Subcutaneous abdominal adipose tissue (tissue), 5 donors: ENCODE measurements around the gene LARGE1.

ENCODE experiments used
- H3K27ac ChIP-seq: one replicate; pipeline ENCODE4 v1.7.0; 2013; ENCODE audit warnings: low read depth, mild to moderate bottlenecking, inconsistent platforms, low read length, moderate library complexity
- H3K27me3 ChIP-seq, 5 donors: one replicate each; pipeline ENCODE4 v1.7.0; 2013; ENCODE audit warnings: low read length in 5 of 5, inconsistent platforms in 1 of 5; ENCODE audit not compliant: control insufficient read depth in 5 of 5, insufficient read depth in 4 of 5
- H3K36me3 ChIP-seq, 5 donors: one replicate each; pipeline ENCODE4 v1.7.0; 2013; ENCODE audit warnings: low read length in 5 of 5; ENCODE audit not compliant: control insufficient read depth in 5 of 5, insufficient read depth in 5 of 5
- H3K4me1 ChIP-seq, 5 donors: one replicate each; pipeline ENCODE4 v1.7.0; 2013; ENCODE audit warnings: low read length in 5 of 5, mild to moderate bottlenecking in 3 of 5, moderate library complexity in 1 of 5; ENCODE audit not compliant: control insufficient read depth in 5 of 5, insufficient read depth in 5 of 5
- H3K4me3 ChIP-seq, 5 donors: one replicate each; pipeline ENCODE4 v1.7.0; 2013; ENCODE audit warnings: low read length in 5 of 5, low read depth in 1 of 5
- H3K9ac ChIP-seq, 5 donors: one replicate each; pipeline ENCODE4 v1.7.0; 2013; ENCODE audit warnings: low read length in 5 of 5, mild to moderate bottlenecking in 4 of 5, moderate library complexity in 3 of 5
- H3K9me3 ChIP-seq, 5 donors: one replicate each; pipeline ENCODE4 v1.7.0; 2013; ENCODE audit warnings: low read length in 5 of 5; ENCODE audit not compliant: control insufficient read depth in 5 of 5
- donor health status: healthy.
- donor health status: healthy.
- donor health status: healthy.
- donor health status: healthy.
- donor health status: healthy.

Gene LARGE1

DNA sequence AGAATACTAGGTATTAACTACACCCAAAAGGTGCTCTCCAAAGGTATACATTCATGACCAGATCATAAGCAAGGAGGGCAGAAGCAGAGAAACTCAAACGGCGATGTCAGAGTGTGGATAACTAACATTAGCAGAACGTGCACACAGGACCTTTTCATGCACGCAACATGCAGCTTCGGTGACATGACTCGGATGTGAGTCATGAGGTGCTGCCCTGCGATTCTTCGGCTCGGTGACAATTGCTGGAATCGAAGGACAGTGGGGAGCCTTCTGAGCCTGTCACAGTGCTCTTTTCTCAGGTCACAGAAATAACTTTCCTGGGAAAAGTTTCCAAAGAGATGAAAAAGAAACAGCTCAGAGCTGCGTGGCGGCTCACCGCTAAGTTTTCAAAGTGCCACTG lies 443.6 kb downstream of the LARGE1 start:
- Histone ChIP-seq H3K4me3 (no peak overlapping the region), H3K27me3 (no peaks in the 10 kb centered on the region), H3K9ac (no peak overlapping the region), H3K36me3 (no peaks in the 10 kb centered on the region), H3K4me1 (no peaks in the 10 kb centered on the region), H3K9me3 (no peaks in the 10 kb centered on the region), H3K27ac (no peak overlapping the region)

GRCh38 chr22:33476206-33476605 lies 444.1 kb downstream of the LARGE1 start:
- Histone ChIP-seq H3K27me3 (no peaks in the 10 kb centered on the region), H3K27ac (no peak overlapping the region), H3K4me3 (no peak overlapping the region), H3K4me1 (no peaks in the 10 kb centered on the region), H3K36me3 (no peaks in the 10 kb centered on the region), H3K9ac (no peak overlapping the region), H3K9me3 (no peaks in the 10 kb centered on the region)

DNA sequence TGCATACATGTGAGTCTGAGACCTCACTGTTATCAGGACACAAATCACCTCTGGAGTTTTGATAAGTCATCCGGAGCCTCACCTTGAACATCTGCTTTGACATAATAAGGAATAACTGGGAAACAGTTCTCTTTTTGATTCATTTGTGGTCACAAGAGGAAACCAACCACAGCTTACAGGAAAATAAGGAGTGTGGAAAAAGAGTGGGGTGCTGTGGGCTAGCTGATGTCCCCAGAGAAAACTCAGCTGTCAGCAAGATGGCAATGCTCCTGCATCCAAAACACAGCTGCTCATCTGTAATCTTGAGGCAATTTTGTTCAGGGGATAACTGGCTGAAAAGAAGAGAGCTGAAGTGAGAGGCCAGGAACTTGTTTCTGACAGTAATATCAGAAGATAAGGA lies 445.7 kb downstream of the LARGE1 start:
- Histone ChIP-seq H3K9me3 (no peaks in the 10 kb centered on the region), H3K36me3 (no peaks in the 10 kb centered on the region), H3K27ac (no peak overlapping the region), H3K4me1 (no peaks in the 10 kb centered on the region), H3K9ac (no peak overlapping the region), H3K27me3 (no peaks in the 10 kb centered on the region), H3K4me3 (no peak overlapping the region)

- no peak overlapping the region for H3K27ac ChIP-seq
Measured at GRCh38 chr22:33472462-33473344, 447.6 kb downstream of the LARGE1 start.

DNA sequence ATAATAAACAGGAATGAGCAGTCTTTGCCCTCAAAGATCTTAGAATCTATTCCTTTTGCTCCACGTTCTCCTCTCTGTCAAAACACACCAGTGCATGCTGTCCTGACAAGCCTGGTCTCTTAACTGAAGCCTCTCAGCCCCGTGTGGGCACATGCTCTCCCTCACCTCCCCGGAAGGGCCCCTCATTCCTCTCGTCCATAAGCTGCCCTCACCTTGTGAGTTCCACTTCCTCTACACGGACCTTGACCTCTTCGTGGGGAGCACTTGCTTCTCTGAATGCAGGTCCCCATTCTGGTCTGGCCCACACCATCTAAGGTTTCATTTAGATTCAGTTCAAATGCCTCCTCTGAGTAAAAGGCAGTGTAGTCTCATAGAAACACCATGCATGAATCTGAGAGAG lies 449.8 kb downstream of the LARGE1 start:
- no peak overlapping the region for H3K4me3 ChIP-seq
- peaks cover 0 to 23% (median 10%) of the 10 kb centered on the region in 5 donors for H3K4me1 ChIP-seq
- H3K9me3 ChIP-seq: no peaks in the 10 kb centered on the region
- no peak overlapping the region for H3K27ac ChIP-seq
- no peaks in the 10 kb centered on the region for H3K36me3 ChIP-seq
- H3K27me3 ChIP-seq: no peaks in the 10 kb centered on the region
- no peak overlapping the region for H3K9ac ChIP-seq

More at GRCh38 chr22:33472462-33473344, 447.6 kb downstream of the LARGE1 start:
- no peak overlapping the region for H3K9ac ChIP-seq
- H3K4me1 ChIP-seq: peaks cover 0 to 3% (median 2%) of the 10 kb centered on the region in 5 donors
- no peaks in the 10 kb centered on the region for H3K27me3 ChIP-seq
- H3K9me3 ChIP-seq: no peaks in the 10 kb centered on the region
- H3K36me3 ChIP-seq: no peaks in the 10 kb centered on the region
- H3K4me3 ChIP-seq: no peak overlapping the region

DNA sequence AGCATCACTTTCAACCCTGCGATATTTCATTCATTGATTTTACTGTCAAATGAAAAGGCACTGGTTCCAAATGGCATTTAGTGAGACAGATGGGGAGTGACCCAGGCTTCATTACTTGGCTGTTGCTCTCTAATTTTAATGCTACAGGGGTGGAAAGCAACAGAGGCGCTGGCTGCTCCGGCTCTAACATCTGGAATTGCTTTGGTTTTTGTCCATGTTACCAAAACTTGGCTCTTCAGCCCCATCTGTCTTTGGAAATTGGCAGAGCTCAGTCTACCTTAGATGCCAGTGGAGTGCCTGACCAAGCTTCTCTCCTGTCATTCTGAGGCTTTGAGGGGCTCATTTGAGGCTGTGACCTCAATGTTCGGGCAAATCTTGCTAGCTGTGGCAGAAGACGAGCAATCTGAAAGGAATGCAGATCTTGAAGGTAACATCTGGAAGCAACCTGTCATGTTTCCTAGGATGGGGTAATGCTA lies 452.6 kb downstream of the LARGE1 start:
- peaks cover 0 to 31% (median 13%) of the 10 kb centered on the region in 5 donors for H3K4me1 ChIP-seq
- H3K36me3 ChIP-seq: no peaks in the 10 kb centered on the region
- H3K27me3 ChIP-seq: no peaks in the 10 kb centered on the region
- no peak overlapping the region for H3K4me3 ChIP-seq
- no peak overlapping the region for H3K9ac ChIP-seq
- H3K27ac ChIP-seq: no peak overlapping the region
- H3K9me3 ChIP-seq: no peaks in the 10 kb centered on the region

- Histone ChIP-seq H3K4me3 (no peak overlapping the region), H3K4me1 (peaks cover 0 to 31% (median 13%) of the 10 kb centered on the region in 5 donors), H3K9ac (no peak overlapping the region), H3K27ac (no peak overlapping the region), H3K27me3 (no peaks in the 10 kb centered on the region), H3K9me3 (peaks cover 0 to under 1% (median 0%) of the 10 kb centered on the region in 5 donors), H3K36me3 (no peaks in the 10 kb centered on the region)
Measured at GRCh38 chr22:33467080-33467479, 453.2 kb downstream of the LARGE1 start.

DNA sequence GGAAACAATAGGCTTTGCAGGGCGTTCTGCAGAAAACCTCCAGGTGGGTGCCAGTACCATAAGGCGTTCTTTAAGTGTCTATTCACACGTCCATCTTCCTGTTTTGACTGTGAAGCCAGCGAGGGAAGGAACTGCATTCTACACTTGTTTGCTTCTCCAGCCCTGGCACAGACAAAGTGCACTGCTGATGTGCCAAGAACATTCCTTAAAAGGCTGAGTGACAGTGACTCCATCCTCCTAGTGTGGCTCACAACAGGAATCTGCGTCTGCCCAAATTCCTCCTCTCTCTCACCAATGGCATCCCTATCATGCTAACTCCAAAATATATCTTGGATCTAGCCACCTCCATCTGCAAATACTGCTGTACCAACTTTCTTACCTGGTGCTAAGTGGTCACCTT lies 454.7 kb downstream of the LARGE1 start:
- Histone ChIP-seq H3K27me3 (no peaks in the 10 kb centered on the region), H3K36me3 (no peaks in the 10 kb centered on the region), H3K27ac (no peak overlapping the region), H3K4me3 (no peak overlapping the region), H3K9ac (no peak overlapping the region), H3K4me1 (peaks cover 0 to 31% (median 13%) of the 10 kb centered on the region in 5 donors), H3K9me3 (peaks cover 0 to 6% (median 0%) of the 10 kb centered on the region in 5 donors)

DNA sequence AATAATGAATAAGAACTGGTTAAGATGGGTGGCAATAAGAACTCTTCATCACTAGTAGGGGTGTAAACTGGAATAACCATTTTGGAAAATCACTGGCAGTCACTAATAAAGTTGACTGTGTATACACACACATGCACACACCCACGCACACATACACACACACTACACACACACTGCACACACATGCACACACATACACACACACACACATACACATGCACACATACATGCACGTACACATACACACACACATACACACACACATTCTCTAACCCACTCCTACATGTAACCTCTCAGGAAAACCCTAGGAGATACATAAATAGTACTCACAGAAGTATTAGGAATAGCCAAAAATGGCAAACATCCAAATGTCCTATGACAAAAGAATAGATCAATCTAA lies 455.6 kb downstream of the LARGE1 start:
- H3K4me3 ChIP-seq: no peak overlapping the region
- no peaks in the 10 kb centered on the region for H3K36me3 ChIP-seq
- no peak overlapping the region for H3K9ac ChIP-seq

GRCh38 chr22:33461698-33462434 lies 458.4 kb downstream of the LARGE1 start:
- no peaks in the 10 kb centered on the region for H3K36me3 ChIP-seq
- H3K4me1 ChIP-seq: peaks cover 0 to 20% (median 8%) of the 10 kb centered on the region in 5 donors
- H3K27me3 ChIP-seq: no peaks in the 10 kb centered on the region
- H3K9ac ChIP-seq: no peak overlapping the region
- H3K27ac ChIP-seq: no peak overlapping the region
- H3K9me3 ChIP-seq: peaks cover 0 to 6% (median 0%) of the 10 kb centered on the region in 5 donors
- no peak overlapping the region for H3K4me3 ChIP-seq

More for the DNA sequence above, 455.6 kb downstream of the LARGE1 start:
- Histone ChIP-seq H3K4me1 (peaks cover 0 to 31% (median 13%) of the 10 kb centered on the region in 5 donors), H3K9me3 (peaks cover 0 to 6% (median 0%) of the 10 kb centered on the region in 5 donors), H3K27me3 (no peaks in the 10 kb centered on the region), H3K27ac (no peak overlapping the region)
